H9 (cell line): Measurements from ENCODE around the gene RIOK3. TPM values are rescaled to one million over a fixed set of nuclear protein-coding genes. Genes with fewer than 3 reads are reported as not detected.

ENCODE experiments used
- DNase-seq: peaks from one replicate; pipeline ENCODE4 v3.0.0-alpha.2; 2017
- H2AFZ ChIP-seq: one replicate; pipeline ENCODE4 v1.6.1; 2013; ENCODE audit warnings: mild to moderate bottlenecking, low read length, control low read depth, moderate library complexity
- H2AK5ac ChIP-seq: 2 replicates; pipeline ENCODE4 v1.6.1; 2013; ENCODE audit warnings: low read length, control low read depth, mixed read lengths; ENCODE audit not compliant: insufficient read length
- H2BK120ac ChIP-seq: one replicate; pipeline ENCODE4 v1.6.1; 2013; ENCODE audit warnings: low read depth, mild to moderate bottlenecking, low read length, control low read depth, inconsistent platforms; ENCODE audit not compliant: poor library complexity, severe bottlenecking
- H2BK12ac ChIP-seq: 2 replicates; pipeline ENCODE4 v1.6.1; 2013; ENCODE audit warnings: low read length, control low read depth, mixed read lengths, low read depth; ENCODE audit not compliant: insufficient read length
- H2BK15ac ChIP-seq: 2 replicates; pipeline ENCODE4 v1.6.1; 2013; ENCODE audit warnings: low read depth, low read length, control low read depth
- H2BK20ac ChIP-seq: one replicate; pipeline ENCODE4 v1.6.1; 2013; ENCODE audit warnings: low read depth, mild to moderate bottlenecking, low read length, control low read depth, inconsistent platforms; ENCODE audit not compliant: poor library complexity, severe bottlenecking
- H2BK5ac ChIP-seq: 2 replicates; pipeline ENCODE4 v1.6.1; 2013; ENCODE audit warnings: low read length, control low read depth, mixed read lengths; ENCODE audit not compliant: insufficient read length
- H3K14ac ChIP-seq: 2 replicates; pipeline ENCODE4 v1.6.1; 2013; ENCODE audit warnings: low read length, control low read depth; ENCODE audit not compliant: insufficient read depth
- H3K18ac ChIP-seq: 2 replicates; pipeline ENCODE4 v1.6.1; 2013; ENCODE audit warnings: low read depth, mild to moderate bottlenecking, mixed read lengths, low read length, control low read depth; ENCODE audit not compliant: insufficient read length
- H3K23ac ChIP-seq: 2 replicates; pipeline ENCODE4 v1.6.1; 2013; ENCODE audit warnings: low read length, control low read depth, mixed read lengths, low read depth; ENCODE audit not compliant: insufficient read length
- H3K23me2 ChIP-seq: 2 replicates; pipeline ENCODE4 v1.6.1; 2013; ENCODE audit warnings: low read depth, mild to moderate bottlenecking, mixed read lengths, low read length, control low read depth; ENCODE audit not compliant: insufficient read length, poor library complexity, severe bottlenecking
- H3K27ac ChIP-seq: 2 replicates; pipeline ENCODE4 v1.5.1; 2013; ENCODE audit warnings: low read length, control low read depth, mixed read lengths, low read depth; ENCODE audit not compliant: insufficient read length
- H3K27me3 ChIP-seq: 2 replicates; pipeline ENCODE4 v1.6.1; 2013; ENCODE audit warnings: low read length, control low read depth, inconsistent platforms; ENCODE audit not compliant: insufficient read depth
- H3K4ac ChIP-seq: 2 replicates; pipeline ENCODE4 v1.6.1; 2013; ENCODE audit warnings: low read depth, mild to moderate bottlenecking, control low read depth, inconsistent platforms, low read length, moderate library complexity
- H3K4me1 ChIP-seq: 2 replicates; pipeline ENCODE4 v1.6.1; 2013; ENCODE audit warnings: low read length, control low read depth, inconsistent platforms; ENCODE audit not compliant: insufficient read depth
- H3K4me2 ChIP-seq: 2 replicates; pipeline ENCODE4 v1.6.1; 2013; ENCODE audit warnings: low read length, control low read depth, mixed read lengths; ENCODE audit not compliant: insufficient read length, insufficient read depth
- H3K56ac ChIP-seq: 2 replicates; pipeline ENCODE4 v1.6.1; 2013; ENCODE audit warnings: low read depth, mild to moderate bottlenecking, mixed read lengths, low read length, control low read depth; ENCODE audit not compliant: insufficient read length
- H3K79me1 ChIP-seq: 2 replicates; pipeline ENCODE4 v1.6.1; 2013; ENCODE audit warnings: low read depth, mild to moderate bottlenecking, moderate library complexity, low read length, control low read depth, inconsistent platforms; ENCODE audit not compliant: insufficient read depth, poor library complexity, severe bottlenecking
- H3K79me2 ChIP-seq: 2 replicates; pipeline ENCODE4 v1.6.1; 2013; ENCODE audit warnings: low read length, control low read depth, inconsistent platforms; ENCODE audit not compliant: insufficient read depth
- H3K9ac ChIP-seq: 2 replicates; pipeline ENCODE4 v1.6.1; 2013; ENCODE audit warnings: low read length, control low read depth, mixed read lengths; ENCODE audit not compliant: insufficient read length; ENCODE audit errors: extremely low read depth
- H3K9me3 ChIP-seq: one replicate; pipeline ENCODE4 v1.6.1; 2013; ENCODE audit warnings: low read depth, low read length, inconsistent platforms; ENCODE audit not compliant: control insufficient read depth
- H3T11ph ChIP-seq: one replicate; pipeline ENCODE4 v1.6.1; 2013; ENCODE audit warnings: mild to moderate bottlenecking, low read length, control low read depth, inconsistent platforms
- H4K20me1 ChIP-seq: one replicate; pipeline ENCODE4 v1.6.1; 2013; ENCODE audit not compliant: control insufficient read depth, insufficient read length, insufficient read depth
- H4K5ac ChIP-seq: 2 replicates; pipeline ENCODE4 v1.6.1; 2013; ENCODE audit warnings: low read depth, mild to moderate bottlenecking, mixed read lengths, low read length, control low read depth; ENCODE audit not compliant: insufficient read length
- H4K8ac ChIP-seq: replicated peaks from 2 replicates; pipeline ENCODE4 v1.6.1; 2013; ENCODE audit warnings: low read length, control low read depth, mixed read lengths, low read depth; ENCODE audit not compliant: insufficient read length
- H4K91ac ChIP-seq: 2 replicates; pipeline ENCODE4 v1.6.1; 2013; ENCODE audit warnings: low read depth, mild to moderate bottlenecking, moderate library complexity, mixed read lengths, low read length, control low read depth; ENCODE audit not compliant: insufficient read length
- H3K27ac Mint-ChIP-seq, 3 experiments: 2 replicates in 2 of 3; 3 replicates in 1 of 3; pipeline ENCODE4 v1.8.0; 2020 to 2021; ENCODE audit warnings: mixed read lengths in 3 of 3, mild to moderate bottlenecking in 1 of 3, moderate library complexity in 1 of 3
- H3K27me3 Mint-ChIP-seq: 2 replicates; pipeline ENCODE4 v1.8.0; 2021; ENCODE audit warnings: low read depth, mild to moderate bottlenecking, moderate library complexity, mixed read lengths
- H3K36me3 Mint-ChIP-seq, 3 experiments: 2 replicates in 2 of 3; 3 replicates in 1 of 3; pipeline ENCODE4 v1.8.0; 2020 to 2021; ENCODE audit warnings: low read depth in 3 of 3, mixed read lengths in 3 of 3; ENCODE audit not compliant: insufficient read depth in 1 of 3
- H3K4me1 Mint-ChIP-seq, 2 experiments: 2 replicates each; pipeline ENCODE4 v1.8.0; 2020; ENCODE audit warnings: mixed read lengths in 2 of 2
- H3K4me3 Mint-ChIP-seq, 2 experiments: 2 replicates in 1 of 2; 3 replicates in 1 of 2; pipeline ENCODE4 v1.8.0; 2020 to 2021; ENCODE audit warnings: mild to moderate bottlenecking in 2 of 2, mixed read lengths in 2 of 2, moderate library complexity in 1 of 2
- H3K9me3 Mint-ChIP-seq, 2 experiments: 2 replicates in 1 of 2; 3 replicates in 1 of 2; pipeline ENCODE4 v1.8.0; 2020; ENCODE audit warnings: mild to moderate bottlenecking in 2 of 2, mixed read lengths in 2 of 2, moderate library complexity in 1 of 2
- WGBS: extraction: QIAGEN DNeasy Blood & Tissue Kit; methylation state at CpG from one replicate; pipeline ENCODE4 v1.1.7; 2013; ENCODE audit warnings: missing lambda C conversion rate, low lambda C conversion rate, mixed read lengths; ENCODE audit not compliant: insufficient read length; ENCODE audit errors: extremely low coverage; 5-methylcytosine and 5-hydroxymethylcytosine counted together
- total RNA-seq: library from RNA; stranded (reverse); gene quantifications from 2 replicates; pipeline ENCODE4 v1.2.1, GENCODE V29; 2021
- TF ChIP-seq, protein P1 (sequence below): fragments of 200-600 bp; sonication (generic); conservative IDR thresholded peaks from 3 replicates; pipeline ENCODE4 v1.8.0; 2021; ENCODE audit warnings: antibody characterized with exemption, mild to moderate bottlenecking

Gene RIOK3
- total RNA-seq, 1 experiment from 2014 or later, result 34.6 TPM

DNA sequence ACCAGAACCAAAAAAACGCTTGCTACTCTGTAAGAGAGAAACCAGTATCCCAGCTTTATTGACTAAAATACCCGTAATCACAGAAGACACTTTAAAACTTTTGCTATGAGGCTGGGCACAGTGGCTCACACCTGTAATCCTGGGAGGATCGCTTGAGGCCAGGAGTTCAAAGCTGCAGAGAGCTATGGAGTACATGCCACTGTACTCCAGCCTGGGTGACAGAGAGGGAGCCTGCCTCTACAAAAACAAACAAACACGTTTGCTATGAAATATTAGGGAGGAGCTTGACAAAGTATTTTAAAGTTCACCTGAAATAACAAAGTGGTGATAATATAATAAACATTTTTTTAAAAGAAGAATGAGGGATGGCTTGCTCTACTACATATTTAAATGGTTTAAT, 28.5 kb upstream of the RIOK3 start:
- TF ChIP-seq, protein P1, sequence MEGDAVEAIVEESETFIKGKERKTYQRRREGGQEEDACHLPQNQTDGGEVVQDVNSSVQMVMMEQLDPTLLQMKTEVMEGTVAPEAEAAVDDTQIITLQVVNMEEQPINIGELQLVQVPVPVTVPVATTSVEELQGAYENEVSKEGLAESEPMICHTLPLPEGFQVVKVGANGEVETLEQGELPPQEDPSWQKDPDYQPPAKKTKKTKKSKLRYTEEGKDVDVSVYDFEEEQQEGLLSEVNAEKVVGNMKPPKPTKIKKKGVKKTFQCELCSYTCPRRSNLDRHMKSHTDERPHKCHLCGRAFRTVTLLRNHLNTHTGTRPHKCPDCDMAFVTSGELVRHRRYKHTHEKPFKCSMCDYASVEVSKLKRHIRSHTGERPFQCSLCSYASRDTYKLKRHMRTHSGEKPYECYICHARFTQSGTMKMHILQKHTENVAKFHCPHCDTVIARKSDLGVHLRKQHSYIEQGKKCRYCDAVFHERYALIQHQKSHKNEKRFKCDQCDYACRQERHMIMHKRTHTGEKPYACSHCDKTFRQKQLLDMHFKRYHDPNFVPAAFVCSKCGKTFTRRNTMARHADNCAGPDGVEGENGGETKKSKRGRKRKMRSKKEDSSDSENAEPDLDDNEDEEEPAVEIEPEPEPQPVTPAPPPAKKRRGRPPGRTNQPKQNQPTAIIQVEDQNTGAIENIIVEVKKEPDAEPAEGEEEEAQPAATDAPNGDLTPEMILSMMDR, result no peak
- Histone ChIP-seq H2BK15ac (no peak overlapping the region), H3K4me1 (no peaks in the 10 kb centered on the region), H2BK5ac (no peak overlapping the region), H3T11ph (no peak overlapping the region), H3K4ac (no peak overlapping the region), H3K79me2 (no peaks in the 10 kb centered on the region), H2BK20ac (no peak overlapping the region), H3K79me1 (no peaks in the 10 kb centered on the region), H4K8ac (no peak overlapping the region), H3K27ac (no peak overlapping the region), H4K20me1 (no peaks in the 10 kb centered on the region), H2AFZ (no peak overlapping the region), H3K4me2 (no peak overlapping the region), H4K91ac (no peak overlapping the region), H3K23me2 (no peaks in the 10 kb centered on the region), H3K9me3 (no peaks in the 10 kb centered on the region), H3K56ac (no peak overlapping the region), H3K27me3 (no peaks in the 10 kb centered on the region), H2AK5ac (no peak overlapping the region), H3K9ac (no peak overlapping the region), H3K23ac (no peak overlapping the region), H2BK12ac (no peak overlapping the region), H2BK120ac (no peak overlapping the region), H4K5ac (no peak overlapping the region), H3K18ac (no peak overlapping the region), H3K14ac (no peak overlapping the region)
- H3K4me1 Mint-ChIP-seq, result peaks cover 11% of the 10 kb centered on the region in 2 experiments
- H3K27me3 Mint-ChIP-seq, result no peaks in the 10 kb centered on the region
- DNase-seq, result no peak
- H3K27ac Mint-ChIP-seq, result no peak overlapping the region
- H3K4me3 Mint-ChIP-seq, result no peak overlapping the region
- WGBS, result no CpG with 5 or more reads among the region's 4 CpGs
- H3K36me3 Mint-ChIP-seq, result peaks cover 0 to 8% (median 3%) of the 10 kb centered on the region in 3 experiments; a peak in 3 of 7 replicates
- H3K9me3 Mint-ChIP-seq, result peaks cover 3 to 7% of the 10 kb centered on the region in 2 experiments; a peak in 4 of 5 replicates
